ENCODE results near the gene TUSC1.
"Not testable (repeated sequence)": the region's sequence is repeated elsewhere in the genome, so short reads cannot be mapped to it uniquely, and the experiment has no call there.

Gene TUSC1

GRCh38 chr9:25678147-25678666, at the start of gene TUSC1:
TUSC1 (minus strand) TSS chr9:25678444; CDS start chr9:25678312, 132 bp downstream.
- DNase-seq (ENCODE audit: low read depth in 2 of 2) = no peak

GRCh38 chr9:25726871-25727410, 48.7 kb upstream of the TUSC1 start:
- no peak for DNase-seq (ENCODE audit: low read depth in 2 of 2)

- DNase-seq (ENCODE audit: low read depth in 2 of 2) = no peak
These were observed 46.2 kb upstream of the TUSC1 start for GRCh38 chr9:25724424-25724823.

GRCh38 chr9:25716220-25716872, 38.1 kb upstream of the TUSC1 start:
- no peak for DNase-seq (ENCODE audit: low read depth in 2 of 2)

- DNase-seq (ENCODE audit: low read depth in 2 of 2) = no peak
These were observed 31.7 kb upstream of the TUSC1 start for GRCh38 chr9:25709941-25710340.

GRCh38 chr9:25704800-25705199, 26.6 kb upstream of the TUSC1 start:
- no peak for DNase-seq (ENCODE audit: low read depth in 2 of 2)

- no peak for DNase-seq (ENCODE audit: low read depth in 2 of 2)
These were observed 25.6 kb upstream of the TUSC1 start for GRCh38 chr9:25703701-25704357.

- no peak for DNase-seq (ENCODE audit: low read depth in 2 of 2)
These were observed 24.3 kb upstream of the TUSC1 start for GRCh38 chr9:25702536-25702935.

GRCh38 chr9:25700899-25701298, 22.7 kb upstream of the TUSC1 start:
- DNase-seq (ENCODE audit: low read depth in 2 of 2) = not testable (repeated sequence)

- DNase-seq (ENCODE audit: low read depth in 2 of 2) = no peak
These were observed 22.2 kb upstream of the TUSC1 start for GRCh38 chr9:25700430-25700829.

- DNase-seq (ENCODE audit: low read depth in 2 of 2) = no peak
These were observed 13.5 kb upstream of the TUSC1 start for GRCh38 chr9:25691786-25692185.

GRCh38 chr9:25684321-25684720, 6.1 kb upstream of the TUSC1 start:
- DNase-seq (ENCODE audit: low read depth in 2 of 2) = no peak

- DNase-seq (ENCODE audit: low read depth in 2 of 2) = no peak
These were observed 3.0 kb upstream of the TUSC1 start for GRCh38 chr9:25681266-25681665.

- DNase-seq (ENCODE audit: low read depth in 2 of 2) = no peak
These were observed 659 bp upstream of the TUSC1 start for GRCh38 chr9:25678846-25679360.

GRCh38 chr9:25677301-25678146, 720 bp downstream of the TUSC1 start:
- no peak for DNase-seq (ENCODE audit: low read depth in 2 of 2)

- DNase-seq (ENCODE audit: low read depth in 2 of 2) = not testable (repeated sequence)
These were observed 2.4 kb downstream of the TUSC1 start for GRCh38 chr9:25675858-25676257.

- DNase-seq (ENCODE audit: low read depth in 2 of 2) = no peak
These were observed 19.7 kb downstream of the TUSC1 start for GRCh38 chr9:25658571-25658970.

GRCh38 chr9:25654417-25654816, 23.8 kb downstream of the TUSC1 start:
- no peak for DNase-seq (ENCODE audit: low read depth in 2 of 2)

GRCh38 chr9:25648116-25648515, 30.1 kb downstream of the TUSC1 start:
- no peak for DNase-seq (ENCODE audit: low read depth in 2 of 2)

GRCh38 chr9:25636026-25636425, 42.2 kb downstream of the TUSC1 start:
- no peak for DNase-seq (ENCODE audit: low read depth in 2 of 2)

GRCh38 chr9:25629231-25629630, 49.0 kb downstream of the TUSC1 start:
- no peak for DNase-seq (ENCODE audit: low read depth in 2 of 2)
